Measurements from ENCODE around the gene POFUT2. TPM values are rescaled to one million over a fixed set of nuclear protein-coding genes. Genes with fewer than 3 reads are reported as not detected.

Gene POFUT2
- total RNA-seq, 2 experiments from 2014 or later: 14.3 TPM

DNA sequence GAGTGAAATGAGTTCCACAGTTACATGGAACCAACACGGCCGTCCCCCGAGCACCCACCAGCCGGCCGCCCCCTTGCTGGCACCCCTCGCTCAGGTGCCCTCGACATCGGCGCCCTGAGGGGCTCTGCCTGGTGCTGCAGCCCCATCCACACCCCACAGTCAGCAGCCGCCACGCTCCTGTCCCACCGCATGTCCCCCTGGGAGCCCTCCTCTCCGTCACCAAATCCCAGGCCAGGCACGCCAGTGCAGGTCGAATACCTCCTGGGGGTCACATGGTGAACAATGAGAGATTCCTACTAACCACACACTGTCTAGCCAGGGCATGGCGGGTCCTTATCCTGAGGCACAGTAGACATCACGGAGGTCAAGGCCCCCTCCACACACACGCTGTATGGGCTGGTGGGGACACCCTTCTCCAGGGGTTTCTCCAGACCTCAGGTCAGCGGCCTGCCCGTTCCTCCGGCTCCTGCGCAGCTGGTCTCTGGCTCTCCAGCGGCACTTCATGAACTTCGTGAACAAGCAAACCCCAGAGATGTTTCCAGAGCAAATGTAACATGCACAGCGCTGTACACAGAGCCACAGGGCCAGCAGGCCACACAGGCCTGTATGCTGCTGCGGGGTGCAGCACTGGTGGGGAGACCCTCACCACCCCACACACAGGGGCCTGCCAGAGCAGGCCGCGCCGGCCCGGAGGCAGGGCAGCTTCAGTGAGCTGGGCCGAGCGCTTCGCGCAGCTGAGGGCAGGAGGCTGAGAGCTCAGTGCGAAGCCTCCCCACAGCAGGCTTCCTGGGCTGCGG lies 21.8 kb downstream of the POFUT2 start:
- Mint-ChIP-seq H3K4me3 (no peak overlapping the region), H3K27me3 (no peaks in the 10 kb centered on the region), H3K27ac (no peak overlapping the region), H3K36me3 (peaks cover 25% of the 10 kb centered on the region), H3K4me1 (ENCODE audit: low read depth) (peaks cover 18% of the 10 kb centered on the region), H3K9me3 (no peaks in the 10 kb centered on the region)
- ChIA-PET CTCF (no interaction called here), POLR2A (no interaction called here)
- intact Hi-C loops (cut with micrococcal nuclease): no loop called here
- peak; percentile 4 for DNase-seq

DNA sequence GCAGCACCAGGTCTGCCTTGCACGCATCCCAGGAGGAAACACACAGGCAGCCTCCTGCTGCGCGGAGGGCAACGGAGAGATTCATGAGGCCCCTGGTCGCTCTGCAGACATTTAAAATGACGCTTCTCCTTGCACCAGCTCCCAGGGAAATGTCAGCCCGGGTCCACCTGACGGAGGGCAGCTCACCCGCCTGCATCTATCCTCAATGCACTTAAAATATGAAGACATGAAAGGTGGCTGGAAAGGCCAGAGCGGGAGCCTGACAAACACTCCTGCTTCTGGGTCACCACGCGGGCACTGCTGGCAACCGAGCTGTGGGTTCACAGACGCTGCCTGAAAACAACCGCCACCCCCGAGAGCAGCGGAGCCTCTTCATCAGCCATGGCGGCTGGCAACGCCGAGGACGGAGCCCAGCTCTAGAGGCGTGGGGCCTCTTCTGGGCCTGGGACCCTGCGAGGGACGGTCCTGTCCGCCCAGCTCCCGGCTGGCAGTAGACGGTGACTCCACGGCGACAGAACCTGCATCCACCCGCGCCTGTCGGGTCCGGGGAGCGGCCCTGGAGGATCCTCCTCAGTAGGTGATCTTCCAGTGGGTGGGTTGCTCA lies 22.7 kb downstream of the POFUT2 start:
- no peak overlapping the region for H3K4me3 Mint-ChIP-seq
- peaks cover 18% of the 10 kb centered on the region for H3K4me1 Mint-ChIP-seq (ENCODE audit: low read depth)
- no peaks in the 10 kb centered on the region for H3K27me3 Mint-ChIP-seq
- intact Hi-C loops (cut with micrococcal nuclease): no loop called here
- POLR2A ChIA-PET: no interaction called here
- H3K27ac Mint-ChIP-seq: no peak overlapping the region
- DNase-seq: peak; percentile 6
- H3K36me3 Mint-ChIP-seq: peaks cover 25% of the 10 kb centered on the region
- H3K9me3 Mint-ChIP-seq: no peaks in the 10 kb centered on the region
- CTCF ChIA-PET: interaction anchor here (1.1 kb wide), 1 partner anchor 25 kb away, joined by 3 read pairs; no protein-coding TSS in a partner anchor

DNA sequence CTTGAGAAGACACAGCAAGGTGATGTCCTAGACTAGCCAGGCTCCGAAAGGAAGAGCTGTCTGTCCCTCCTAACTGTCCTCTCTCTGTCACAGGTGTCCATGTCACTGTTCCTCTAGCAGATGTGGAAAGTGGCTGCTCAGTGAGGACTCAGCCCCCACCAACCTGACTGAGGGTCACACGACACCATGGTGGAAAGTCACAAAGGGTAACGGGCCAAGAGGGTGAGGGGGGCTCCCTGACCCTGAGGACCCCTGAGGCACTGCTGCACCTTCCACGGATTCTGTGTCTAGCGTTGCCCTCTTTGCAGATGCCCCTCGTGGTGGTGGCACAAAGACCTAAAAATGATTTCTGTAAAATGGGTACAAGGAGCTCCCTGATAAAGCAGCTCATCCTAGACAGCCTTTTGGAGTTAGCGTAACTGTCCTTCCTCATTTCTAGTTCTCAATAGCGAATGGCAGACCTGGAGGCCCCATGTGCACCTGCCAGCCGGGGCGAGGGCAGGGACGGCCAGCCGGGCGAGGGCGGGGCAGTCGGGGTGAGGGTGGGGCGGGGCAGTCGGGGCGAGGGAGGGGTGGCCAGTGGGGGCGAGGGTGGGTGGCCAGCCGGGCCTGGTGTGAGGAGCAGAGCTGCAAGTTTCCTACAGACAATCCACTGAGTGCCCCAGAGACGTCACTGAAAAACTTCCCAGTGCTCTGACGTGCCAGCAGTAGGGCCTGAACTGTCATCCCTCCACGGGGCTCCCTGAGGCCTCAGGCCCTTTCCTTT lies 23.4 kb downstream of the POFUT2 start:
- peaks cover 25% of the 10 kb centered on the region for H3K36me3 Mint-ChIP-seq
- no peak overlapping the region for H3K27ac Mint-ChIP-seq
- H3K4me3 Mint-ChIP-seq: no peak overlapping the region
- CTCF ChIA-PET: interaction anchor here (1.1 kb wide), 1 partner anchor 26 kb away, joined by 3 read pairs; no protein-coding TSS in a partner anchor
- intact Hi-C loops (cut with micrococcal nuclease): no loop called here
- H3K27me3 Mint-ChIP-seq: no peaks in the 10 kb centered on the region
- POLR2A ChIA-PET: no interaction called here
- no peak for DNase-seq
- peaks cover 18% of the 10 kb centered on the region for H3K4me1 Mint-ChIP-seq (ENCODE audit: low read depth)
- H3K9me3 Mint-ChIP-seq: no peaks in the 10 kb centered on the region

DNA sequence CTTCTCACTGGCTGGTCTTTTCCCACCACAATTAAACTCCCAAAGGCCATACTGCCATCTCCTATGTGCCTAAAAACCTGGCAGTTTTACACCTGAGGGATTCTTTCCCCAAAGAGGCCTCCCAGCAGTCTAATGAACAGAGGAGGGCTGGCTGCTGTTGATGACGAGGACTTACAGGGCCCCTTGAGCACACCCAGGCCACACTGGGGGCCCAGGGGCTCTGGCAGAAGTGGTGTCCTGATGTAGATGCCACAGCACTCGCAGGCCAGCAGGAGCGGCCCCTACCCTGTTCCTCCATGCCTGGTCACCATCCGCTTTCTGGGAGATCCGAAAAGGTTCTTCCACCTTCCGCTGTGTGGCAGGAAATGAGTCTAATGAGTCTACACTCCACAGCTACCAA lies 24.2 kb downstream of the POFUT2 start:
- DNase-seq: no peak
- H3K27me3 Mint-ChIP-seq: no peaks in the 10 kb centered on the region
- ChIA-PET POLR2A (no interaction called here), CTCF (no interaction called here)
- H3K4me3 Mint-ChIP-seq: no peak overlapping the region
- H3K36me3 Mint-ChIP-seq: peaks cover 25% of the 10 kb centered on the region
- intact Hi-C loops (cut with micrococcal nuclease): no loop called here
- H3K9me3 Mint-ChIP-seq: no peaks in the 10 kb centered on the region
- peaks cover 18% of the 10 kb centered on the region for H3K4me1 Mint-ChIP-seq (ENCODE audit: low read depth)
- no peak overlapping the region for H3K27ac Mint-ChIP-seq

DNA sequence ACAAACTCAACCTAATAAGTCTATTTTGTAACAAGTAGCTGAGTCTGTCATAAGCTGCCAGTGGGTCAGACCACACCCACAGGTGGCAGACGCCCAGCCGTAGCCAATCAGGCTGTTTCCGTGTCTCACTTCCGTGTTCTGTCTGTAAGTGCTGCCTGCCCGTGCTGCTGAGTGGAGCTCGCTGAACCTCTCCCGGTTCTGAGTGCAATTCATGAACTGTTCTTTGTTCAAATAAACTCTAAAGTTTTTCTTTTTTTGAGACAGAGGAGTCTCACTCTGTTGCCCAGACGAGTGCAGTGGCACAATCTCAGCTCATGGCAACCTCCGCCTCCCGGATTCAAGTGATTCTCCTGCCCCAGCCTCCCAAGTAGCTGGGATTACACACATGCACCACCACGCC lies 25.1 kb downstream of the POFUT2 start:
- Mint-ChIP-seq H3K36me3 (peaks cover 21% of the 10 kb centered on the region), H3K27ac (no peak overlapping the region), H3K27me3 (no peaks in the 10 kb centered on the region), H3K4me1 (ENCODE audit: low read depth) (peaks cover 18% of the 10 kb centered on the region), H3K9me3 (no peaks in the 10 kb centered on the region), H3K4me3 (no peak overlapping the region)
- no peak for DNase-seq
- intact Hi-C loops (cut with micrococcal nuclease): no loop called here
- ChIA-PET POLR2A (no interaction called here), CTCF (interaction anchor here (1.4 to 1.5 kb wide), 2 partner anchors 30 to 125 kb away, joined by 3 to 4 read pairs; no protein-coding TSS in a partner anchor)

DNA sequence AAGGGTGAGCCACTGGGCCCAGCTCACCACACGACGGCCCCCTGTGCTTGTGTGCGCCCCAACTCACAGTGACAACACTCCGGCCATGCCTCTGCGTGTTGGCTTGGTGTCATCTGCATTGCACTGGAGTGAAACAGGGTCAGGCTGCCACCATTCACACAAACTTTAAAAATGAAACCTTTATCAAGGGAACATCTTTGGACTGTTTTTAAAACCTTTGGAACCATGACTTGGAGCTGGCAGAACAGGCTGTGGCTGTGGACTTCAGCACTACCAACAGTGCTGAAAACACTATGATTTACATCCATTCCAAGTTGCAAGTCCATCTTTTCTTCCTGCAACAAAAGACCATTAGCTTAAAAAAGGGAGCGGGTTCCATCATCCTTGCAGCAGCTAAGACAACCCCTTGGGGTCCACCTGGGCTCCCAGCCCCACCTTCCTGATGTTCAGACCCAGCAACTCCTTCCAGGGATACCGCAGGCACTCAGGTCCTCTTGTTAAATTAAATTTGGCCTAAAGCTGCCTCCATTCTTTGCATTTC lies 25.6 kb downstream of the POFUT2 start:
- Mint-ChIP-seq H3K9me3 (no peaks in the 10 kb centered on the region), H3K4me3 (no peak overlapping the region), H3K27me3 (no peaks in the 10 kb centered on the region), H3K27ac (no peak overlapping the region), H3K4me1 (ENCODE audit: low read depth) (peaks cover 14% of the 10 kb centered on the region), H3K36me3 (peaks cover 16% of the 10 kb centered on the region)
- ChIA-PET CTCF (interaction anchor here (1.4 to 1.5 kb wide), 2 partner anchors 31 to 124 kb away, joined by 3 to 4 read pairs; no protein-coding TSS in a partner anchor), POLR2A (no interaction called here)
- DNase-seq: no peak
- intact Hi-C loops (cut with micrococcal nuclease): no loop called here

DNA sequence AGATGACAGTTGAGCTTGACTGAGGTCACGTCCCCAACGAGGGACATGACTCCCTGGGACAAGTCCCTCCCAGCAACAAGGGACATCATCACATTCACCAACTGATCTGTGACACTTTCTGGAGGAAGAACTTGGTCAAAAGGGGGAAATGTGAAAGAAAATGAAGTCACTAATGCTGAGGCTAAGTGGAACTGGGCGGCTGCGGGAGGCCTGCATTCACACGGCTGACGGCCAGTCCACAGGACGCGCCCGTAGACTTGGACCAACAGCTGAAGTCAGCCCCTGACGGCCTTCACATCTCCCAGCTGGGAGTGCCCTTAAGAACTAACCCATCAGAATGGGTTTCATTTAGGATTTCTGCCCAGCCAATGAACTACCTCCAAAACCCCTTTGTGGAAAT lies 26.6 kb downstream of the POFUT2 start:
- intact Hi-C loops (cut with micrococcal nuclease): no loop called here
- ChIA-PET POLR2A (no interaction called here), CTCF (interaction anchor here (1.5 kb wide), 1 partner anchor 123 kb away, joined by 3 read pairs; no protein-coding TSS in a partner anchor)
- peaks cover 7% of the 10 kb centered on the region for H3K4me1 Mint-ChIP-seq (ENCODE audit: low read depth)
- H3K36me3 Mint-ChIP-seq: peaks cover 10% of the 10 kb centered on the region
- H3K27ac Mint-ChIP-seq: no peak overlapping the region
- no peak for DNase-seq
- peaks cover under 1% of the 10 kb centered on the region for H3K27me3 Mint-ChIP-seq
- H3K9me3 Mint-ChIP-seq: no peaks in the 10 kb centered on the region
- no peak overlapping the region for H3K4me3 Mint-ChIP-seq

DNA sequence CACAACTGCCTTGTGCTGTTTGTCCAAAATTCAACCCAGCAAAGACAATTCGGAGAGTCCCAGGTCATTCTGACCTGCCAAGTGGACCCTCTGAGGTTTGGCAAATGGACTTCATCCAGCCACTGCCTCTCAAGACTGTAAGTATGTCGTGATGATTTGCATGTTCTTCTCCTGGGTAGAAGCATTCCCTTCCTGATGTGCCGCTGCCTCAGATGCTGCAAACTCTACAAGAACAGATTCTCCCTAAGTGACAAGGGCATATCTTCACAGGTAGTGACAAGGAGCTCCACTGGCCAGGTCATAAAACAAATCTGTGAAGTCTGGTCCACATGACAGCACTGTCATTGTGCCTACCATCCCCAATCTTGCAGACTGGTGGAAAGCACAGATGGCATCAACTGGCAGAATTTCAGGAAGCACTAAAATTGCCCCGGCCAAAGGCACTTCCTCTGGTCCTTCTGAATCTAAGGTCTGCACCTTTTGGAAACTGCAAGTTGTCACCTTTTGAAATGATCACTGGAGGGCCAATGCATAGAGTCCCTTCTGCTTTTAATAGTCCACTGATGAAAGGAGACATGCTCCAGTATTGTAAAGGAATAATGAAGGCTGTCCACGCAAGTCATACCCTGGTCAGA lies 27.4 kb downstream of the POFUT2 start:
- no peak for DNase-seq
- ChIA-PET POLR2A (no interaction called here), CTCF (no interaction called here)
- no peaks in the 10 kb centered on the region for H3K9me3 Mint-ChIP-seq
- H3K27me3 Mint-ChIP-seq: peaks cover 4% of the 10 kb centered on the region
- H3K27ac Mint-ChIP-seq: no peak overlapping the region
- H3K36me3 Mint-ChIP-seq: peaks cover 5% of the 10 kb centered on the region
- peaks cover 7% of the 10 kb centered on the region for H3K4me1 Mint-ChIP-seq (ENCODE audit: low read depth)
- intact Hi-C loops (cut with micrococcal nuclease): no loop called here
- no peak overlapping the region for H3K4me3 Mint-ChIP-seq

DNA sequence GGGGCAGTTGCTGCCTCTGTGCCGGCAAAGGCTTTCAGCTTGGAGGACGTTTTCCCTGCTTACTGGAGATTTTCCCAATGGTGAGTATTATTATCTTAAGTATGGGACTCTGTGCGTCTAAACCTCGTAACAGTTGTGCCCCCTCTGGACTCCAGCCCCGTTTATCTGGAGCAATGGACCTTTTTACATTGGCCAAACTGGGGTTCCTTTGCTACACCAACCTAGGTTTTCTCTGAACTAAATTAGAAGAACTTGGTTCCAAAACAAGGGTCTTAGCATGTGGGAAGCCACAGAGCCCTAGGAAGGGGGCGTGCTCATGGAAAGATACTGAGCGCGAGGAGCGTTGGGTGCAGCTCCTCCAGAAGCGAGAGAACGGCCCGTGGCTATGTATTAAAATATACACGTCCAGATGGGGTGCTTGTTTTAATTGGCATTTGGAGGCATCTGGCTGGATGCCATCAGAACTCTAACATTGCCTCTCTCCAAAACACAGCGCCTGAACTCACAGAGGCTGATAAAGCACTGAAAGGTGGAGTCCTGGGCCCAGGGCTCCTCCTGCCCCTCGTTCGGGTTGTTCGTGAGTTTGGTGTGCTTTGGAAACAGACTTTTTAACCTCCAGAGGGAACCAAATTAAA lies 28.4 kb downstream of the POFUT2 start:
- peaks cover 9% of the 10 kb centered on the region for H3K27me3 Mint-ChIP-seq
- peaks cover 15% of the 10 kb centered on the region for H3K4me1 Mint-ChIP-seq (ENCODE audit: low read depth)
- no peaks in the 10 kb centered on the region for H3K9me3 Mint-ChIP-seq
- H3K4me3 Mint-ChIP-seq: no peak overlapping the region
- no peak overlapping the region for H3K27ac Mint-ChIP-seq
- POLR2A ChIA-PET: no interaction called here
- intact Hi-C loops (cut with micrococcal nuclease): no loop called here
- no peak for DNase-seq
- H3K36me3 Mint-ChIP-seq: peaks cover 4% of the 10 kb centered on the region
- CTCF ChIA-PET: no interaction called here

DNA sequence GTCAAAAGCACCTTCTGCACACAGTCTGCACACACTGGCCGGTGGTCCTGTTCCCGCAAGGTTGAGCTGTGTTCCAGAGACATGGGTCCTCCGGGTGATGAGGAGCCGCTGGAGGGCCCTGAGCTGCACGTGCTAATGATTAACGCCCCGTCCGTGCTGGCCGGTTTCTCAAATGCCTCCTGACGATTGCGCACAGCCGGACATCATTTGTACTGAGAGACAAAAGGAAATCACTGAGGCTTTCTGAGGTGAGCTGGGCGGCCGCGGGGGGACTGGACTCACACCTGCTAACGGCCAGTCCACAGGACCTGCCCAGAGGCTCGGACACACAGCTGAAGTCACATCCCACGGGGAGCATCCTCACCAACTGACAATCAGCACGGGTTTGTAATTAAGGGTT lies 29.2 kb downstream of the POFUT2 start:
- intact Hi-C loops (cut with micrococcal nuclease): no loop called here
- Mint-ChIP-seq H3K27me3 (peaks cover 9% of the 10 kb centered on the region), H3K36me3 (no peaks in the 10 kb centered on the region), H3K9me3 (no peaks in the 10 kb centered on the region), H3K27ac (no peak overlapping the region), H3K4me1 (ENCODE audit: low read depth) (peaks cover 15% of the 10 kb centered on the region), H3K4me3 (no peak overlapping the region)
- POLR2A ChIA-PET: no interaction called here
- DNase-seq: no peak
- CTCF ChIA-PET: no interaction called here

DNA sequence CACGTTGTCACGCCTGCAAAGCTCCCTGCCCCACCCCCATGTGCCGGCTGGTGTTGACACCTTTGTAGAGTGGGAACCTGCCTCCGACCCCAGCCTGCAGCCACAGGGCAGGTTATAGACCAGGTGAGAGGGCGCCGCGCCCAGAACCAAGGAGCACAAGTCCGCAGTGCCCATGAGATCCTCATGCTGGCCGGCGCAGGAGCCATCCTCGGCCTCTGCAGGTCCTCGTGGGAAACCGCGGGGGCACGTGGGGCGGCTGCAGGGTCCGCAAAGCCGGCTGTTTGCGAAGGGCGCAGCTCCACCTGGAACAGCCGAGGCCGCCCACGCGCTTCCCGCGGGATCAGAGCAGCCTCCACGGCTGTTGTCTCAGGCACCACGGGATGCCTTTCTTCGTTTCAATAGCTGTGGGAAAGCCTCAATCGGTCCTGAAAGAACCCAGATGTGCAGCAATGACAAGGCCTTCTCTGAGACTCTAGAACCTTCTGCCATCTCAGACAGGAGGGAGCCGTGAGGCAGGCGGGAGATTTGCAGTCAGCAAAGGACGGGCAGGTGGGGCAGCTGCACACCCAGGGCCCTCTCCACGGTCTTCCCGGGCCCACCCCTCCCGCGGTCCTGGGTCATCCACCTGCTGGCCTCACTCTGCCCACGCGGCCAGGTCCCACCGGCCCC lies 29.9 kb downstream of the POFUT2 start:
- Mint-ChIP-seq H3K36me3 (no peaks in the 10 kb centered on the region), H3K4me1 (ENCODE audit: low read depth) (peaks cover 15% of the 10 kb centered on the region), H3K9me3 (no peaks in the 10 kb centered on the region), H3K27ac (no peak overlapping the region), H3K4me3 (no peak overlapping the region), H3K27me3 (peaks cover 9% of the 10 kb centered on the region)
- intact Hi-C loops (cut with micrococcal nuclease): no loop called here
- no peak for DNase-seq
- ChIA-PET POLR2A (no interaction called here), CTCF (interaction anchor here (1.0 to 1.3 kb wide), 2 partner anchors 9 to 118 kb away, joined by 3 read pairs; no protein-coding TSS in a partner anchor)

Data from activated CD4-positive, alpha-beta memory T cell treated with anti-CD3 and anti-CD28 coated beads for 36 hours (primary cell).